ENCODE results near the gene MGLL. TPM values are rescaled to one million over a fixed set of nuclear protein-coding genes. Genes with fewer than 3 reads are reported as not detected.
A peak's percentile ranks its signal among the peaks of the same experiment; 100 is the strongest.

Gene MGLL
- total RNA-seq, 1 donor from 2014 or later: 9.4 TPM

- no peak for DNase-seq (ENCODE audit: extremely low spot score, unreplicated experiment)
- H3K36me3 Mint-ChIP-seq: no peaks in the 10 kb centered on the region
- peaks cover 15% of the 10 kb centered on the region for H3K27me3 Mint-ChIP-seq
- no peak overlapping the region for H3K4me3 Mint-ChIP-seq
- no peaks in the 10 kb centered on the region for H3K9me3 Mint-ChIP-seq
- H3K27ac Mint-ChIP-seq: no peak overlapping the region
- no peak for TF ChIP-seq CTCF (conservative IDR thresholded peaks at IDR 0.05)
- no peaks in the 10 kb centered on the region for H3K4me1 Mint-ChIP-seq (ENCODE audit: unreplicated experiment)
Measured at GRCh38 chr3:127855246-127855645, 32.9 kb upstream of the MGLL start.

GRCh38 chr3:127853681-127854080 is 31.4 kb upstream of the MGLL start:
- no peak for DNase-seq (ENCODE audit: extremely low spot score, unreplicated experiment)
- Mint-ChIP-seq H3K4me1 (ENCODE audit: unreplicated experiment) (peaks cover 2% of the 10 kb centered on the region), H3K36me3 (no peaks in the 10 kb centered on the region), H3K4me3 (no peak overlapping the region), H3K27ac (no peak overlapping the region), H3K27me3 (peaks cover 16% of the 10 kb centered on the region), H3K9me3 (no peaks in the 10 kb centered on the region)
- TF ChIP-seq CTCF (conservative IDR thresholded peaks at IDR 0.05): no peak

GRCh38 chr3:127851899-127852298 is 29.6 kb upstream of the MGLL start:
- H3K27ac Mint-ChIP-seq: no peak overlapping the region
- no peaks in the 10 kb centered on the region for H3K9me3 Mint-ChIP-seq
- DNase-seq (ENCODE audit: extremely low spot score, unreplicated experiment): no peak
- TF ChIP-seq CTCF (conservative IDR thresholded peaks at IDR 0.05): no peak
- peaks cover 16% of the 10 kb centered on the region for H3K4me1 Mint-ChIP-seq (ENCODE audit: unreplicated experiment)
- H3K36me3 Mint-ChIP-seq: no peaks in the 10 kb centered on the region
- no peak overlapping the region for H3K4me3 Mint-ChIP-seq
- peaks cover 19% of the 10 kb centered on the region for H3K27me3 Mint-ChIP-seq

GRCh38 chr3:127849368-127849767 is 27.1 kb upstream of the MGLL start:
- no peak overlapping the region for H3K4me3 Mint-ChIP-seq
- TF ChIP-seq CTCF (conservative IDR thresholded peaks at IDR 0.05): no peak
- H3K27ac Mint-ChIP-seq: no peak overlapping the region
- DNase-seq (ENCODE audit: extremely low spot score, unreplicated experiment): no peak
- H3K4me1 Mint-ChIP-seq (ENCODE audit: unreplicated experiment): peaks cover 16% of the 10 kb centered on the region
- H3K36me3 Mint-ChIP-seq: no peaks in the 10 kb centered on the region
- H3K9me3 Mint-ChIP-seq: no peaks in the 10 kb centered on the region
- peaks cover 9% of the 10 kb centered on the region for H3K27me3 Mint-ChIP-seq

GRCh38 chr3:127848131-127849129 is 26.1 kb upstream of the MGLL start:
- TF ChIP-seq CTCF (conservative IDR thresholded peaks at IDR 0.05): peak; percentile 46
- H3K27ac Mint-ChIP-seq: peak overlapping the region; percentile 84

More at GRCh38 chr3:127848131-127849129, 26.1 kb upstream of the MGLL start:
- Mint-ChIP-seq H3K36me3 (no peaks in the 10 kb centered on the region), H3K4me1 (ENCODE audit: unreplicated experiment) (peaks cover 16% of the 10 kb centered on the region), H3K4me3 (peak overlapping the region; percentile 2), H3K9me3 (no peaks in the 10 kb centered on the region), H3K27me3 (peaks cover 5% of the 10 kb centered on the region)
- DNase-seq (ENCODE audit: extremely low spot score, unreplicated experiment): no peak
